GM13976 (cell line): ENCODE data around the gene LRRC8C.

Source experiments
- DNase-seq: peaks from one replicate; pipeline ENCODE4 v3.0.0; 2012; ENCODE audit warnings: low spot score
- in situ Hi-C: fragments of 300-500 bp; cut with MboI; formaldehyde crosslinking; loops from one replicate; pipeline ENCODE4 v1.12.0; 2022; ENCODE audit warnings: low sequenced_read_pairs, mixed read lengths, inconsistent platforms; ENCODE audit not compliant: unreplicated experiment
- TF ChIP-seq, protein P1 (sequence below): IDR thresholded peaks from 2 replicates; pipeline ENCODE4 v1.5.1; 2012; ENCODE audit warnings: borderline replicate concordance, mild to moderate bottlenecking; ENCODE audit not compliant: insufficient read depth; ENCODE audit errors: extremely low read depth, missing control alignments, control extremely low read depth

The LRRC8C gene

GRCh38 chr1:89606227-89606980, 26.5 kb upstream of the LRRC8C start:
- DNase-seq = no peak

GRCh38 chr1:89607156-89607555, 25.8 kb upstream of the LRRC8C start:
- no peak for DNase-seq
- TF ChIP-seq, protein P1, sequence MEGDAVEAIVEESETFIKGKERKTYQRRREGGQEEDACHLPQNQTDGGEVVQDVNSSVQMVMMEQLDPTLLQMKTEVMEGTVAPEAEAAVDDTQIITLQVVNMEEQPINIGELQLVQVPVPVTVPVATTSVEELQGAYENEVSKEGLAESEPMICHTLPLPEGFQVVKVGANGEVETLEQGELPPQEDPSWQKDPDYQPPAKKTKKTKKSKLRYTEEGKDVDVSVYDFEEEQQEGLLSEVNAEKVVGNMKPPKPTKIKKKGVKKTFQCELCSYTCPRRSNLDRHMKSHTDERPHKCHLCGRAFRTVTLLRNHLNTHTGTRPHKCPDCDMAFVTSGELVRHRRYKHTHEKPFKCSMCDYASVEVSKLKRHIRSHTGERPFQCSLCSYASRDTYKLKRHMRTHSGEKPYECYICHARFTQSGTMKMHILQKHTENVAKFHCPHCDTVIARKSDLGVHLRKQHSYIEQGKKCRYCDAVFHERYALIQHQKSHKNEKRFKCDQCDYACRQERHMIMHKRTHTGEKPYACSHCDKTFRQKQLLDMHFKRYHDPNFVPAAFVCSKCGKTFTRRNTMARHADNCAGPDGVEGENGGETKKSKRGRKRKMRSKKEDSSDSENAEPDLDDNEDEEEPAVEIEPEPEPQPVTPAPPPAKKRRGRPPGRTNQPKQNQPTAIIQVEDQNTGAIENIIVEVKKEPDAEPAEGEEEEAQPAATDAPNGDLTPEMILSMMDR = no peak
- in situ Hi-C loops = loop anchor here (10.0 kb wide), 1 partner anchor 132 kb away; no protein-coding TSS in a partner anchor

More at GRCh38 chr1:89606227-89606980, 26.5 kb upstream of the LRRC8C start:
- in situ Hi-C loops = loop anchor here (10.0 kb wide), 1 partner anchor 132 kb away; no protein-coding TSS in a partner anchor
- TF ChIP-seq, protein P1 = no peak

GRCh38 chr1:89607586-89608318, 25.2 kb upstream of the LRRC8C start:
- in situ Hi-C loops = loop anchor here (10.0 kb wide), 1 partner anchor 133 kb away; no protein-coding TSS in a partner anchor
- DNase-seq = no peak
- TF ChIP-seq, protein P1 = no peak

- TF ChIP-seq, protein P1 = no peak
- in situ Hi-C loops = loop anchor here (10.0 kb wide), 1 partner anchor 134 kb away; no protein-coding TSS in a partner anchor
- DNase-seq = no peak
Measured at GRCh38 chr1:89608319-89608983, 24.5 kb upstream of the LRRC8C start.

DNA sequence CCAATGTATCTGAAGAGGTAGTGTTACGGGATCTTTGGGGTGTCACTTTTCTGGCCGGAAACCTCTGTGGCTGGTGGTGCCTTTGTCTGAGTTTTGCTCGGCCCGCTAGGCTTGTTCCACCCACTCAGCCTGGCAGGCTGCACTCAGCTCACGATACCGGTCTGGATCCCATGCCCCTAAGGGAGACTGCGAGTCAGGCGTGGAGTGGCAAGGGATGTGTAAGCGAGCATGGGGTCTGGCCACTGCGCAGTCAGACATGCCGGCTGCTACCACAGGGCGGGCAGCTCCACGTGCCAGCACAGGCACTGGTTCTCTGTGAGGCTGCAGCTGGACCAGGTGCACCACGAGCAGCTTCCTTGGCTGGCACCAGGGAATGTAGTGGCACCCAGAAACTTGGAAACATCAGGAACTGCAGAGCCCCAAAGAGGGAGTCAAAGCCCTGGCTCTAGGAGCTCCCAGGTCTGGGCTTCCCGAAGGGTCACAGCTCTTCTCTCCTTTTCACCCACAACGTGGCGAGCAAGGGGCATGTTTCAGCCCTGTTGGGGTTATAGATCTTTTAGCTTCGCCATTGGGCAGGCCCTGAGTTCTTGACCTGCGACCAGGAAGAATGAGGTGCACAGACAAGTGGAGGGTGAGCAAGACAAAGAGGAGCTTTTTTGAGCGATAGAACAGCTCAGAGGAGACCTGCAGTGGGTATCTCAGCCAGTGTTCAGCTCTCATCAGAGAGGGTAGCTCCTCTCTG, 23.8 kb upstream of the LRRC8C start:
- in situ Hi-C loops = loop anchor here (10.0 kb wide), 1 partner anchor 134 kb away; no protein-coding TSS in a partner anchor
- TF ChIP-seq, protein P1 = no peak

More for the DNA sequence above, 23.8 kb upstream of the LRRC8C start:
- DNase-seq = no peak
